Mesendoderm (in vitro differentiated cells): ENCODE results near the gene HOMER1.

Source experiments
- DNase-seq: peaks from one replicate; pipeline ENCODE4 v3.0.0; 2013
- H2AK5ac ChIP-seq: 2 replicates; pipeline ENCODE4 v1.6.1; 2013; ENCODE audit warnings: low read length, inconsistent platforms
- H2BK120ac ChIP-seq: 2 replicates; pipeline ENCODE4 v1.6.1; 2013; ENCODE audit warnings: low read depth, mild to moderate bottlenecking, low read length, moderate library complexity, mixed read lengths
- H2BK15ac ChIP-seq: replicated peaks from 2 replicates; pipeline ENCODE4 v1.6.1; 2013; ENCODE audit warnings: low read depth, mild to moderate bottlenecking, moderate library complexity
- H2BK5ac ChIP-seq: 2 replicates; pipeline ENCODE4 v1.6.1; 2013; ENCODE audit warnings: low read length, inconsistent platforms
- H3K18ac ChIP-seq: 2 replicates; pipeline ENCODE4 v1.6.1; 2013; ENCODE audit warnings: mild to moderate bottlenecking, low read length, mixed read lengths
- H3K23ac ChIP-seq: one replicate; pipeline ENCODE4 v1.6.1; 2013; ENCODE audit warnings: low read length
- H3K27ac ChIP-seq: 2 replicates; pipeline ENCODE4 v1.5.1; 2013; ENCODE audit warnings: low read depth, mild to moderate bottlenecking, inconsistent platforms, low read length, moderate library complexity
- H3K27me3 ChIP-seq: 2 replicates; pipeline ENCODE4 v1.6.1; 2013; ENCODE audit warnings: low read length, control low read depth, mild to moderate bottlenecking, inconsistent platforms; ENCODE audit not compliant: insufficient read depth, poor library complexity
- H3K36me3 ChIP-seq: 2 replicates; pipeline ENCODE4 v1.6.1; 2013; ENCODE audit warnings: low read length, inconsistent platforms; ENCODE audit not compliant: control insufficient read depth, insufficient read depth
- H3K4ac ChIP-seq: one replicate; pipeline ENCODE4 v1.6.1; 2013; ENCODE audit warnings: low read depth, mild to moderate bottlenecking, low read length, moderate library complexity
- H3K4me1 ChIP-seq: 2 replicates; pipeline ENCODE4 v1.6.1; 2013; ENCODE audit warnings: low read depth, low read length, inconsistent platforms; ENCODE audit not compliant: control insufficient read depth
- H3K4me2 ChIP-seq: 2 replicates; pipeline ENCODE4 v1.6.1; 2013; ENCODE audit warnings: low read length
- H3K4me3 ChIP-seq: 2 replicates; pipeline ENCODE4 v1.5.1; 2013; ENCODE audit warnings: mild to moderate bottlenecking, low read length
- H3K56ac ChIP-seq: one replicate; pipeline ENCODE4 v1.6.1; 2013; ENCODE audit warnings: low read length
- H3K79me1 ChIP-seq: 2 replicates; pipeline ENCODE4 v1.6.1; 2013; ENCODE audit warnings: low read length, inconsistent platforms
- H3K79me2 ChIP-seq: 2 replicates; pipeline ENCODE4 v1.6.1; 2013; ENCODE audit warnings: mild to moderate bottlenecking, low read length; ENCODE audit not compliant: control insufficient read depth, insufficient read depth
- H3K9ac ChIP-seq: 2 replicates; pipeline ENCODE4 v1.6.1; 2013; ENCODE audit warnings: low read length, inconsistent platforms
- H4K5ac ChIP-seq: one replicate; pipeline ENCODE4 v1.6.1; 2013; ENCODE audit warnings: low read length
- H4K8ac ChIP-seq: one replicate; pipeline ENCODE4 v1.6.1; 2013; ENCODE audit warnings: low read depth, mild to moderate bottlenecking, control low read depth, low read length, moderate library complexity
- WGBS: extraction: QIAGEN DNeasy Blood & Tissue Kit; methylation state at CpG from one replicate; pipeline ENCODE4 v1.1.7; 2013; ENCODE audit warnings: low lambda C conversion rate, missing lambda C conversion rate; ENCODE audit not compliant: insufficient coverage; ENCODE audit errors: extremely low coverage; 5-methylcytosine and 5-hydroxymethylcytosine counted together

HOMER1 gene

GRCh38 chr5:79486116-79486515 lies 27.8 kb downstream of the HOMER1 start:
- H2BK15ac ChIP-seq: no peak overlapping the region
- no peak overlapping the region for H3K4ac ChIP-seq
- H2BK120ac ChIP-seq: no peak overlapping the region
- H3K23ac ChIP-seq: no peak overlapping the region
- DNase-seq: no peak
- no peak overlapping the region for H3K4me2 ChIP-seq
- H3K27me3 ChIP-seq: no peaks in the 10 kb centered on the region
- H3K4me3 ChIP-seq: no peak overlapping the region
- H3K18ac ChIP-seq: no peak overlapping the region
- H2AK5ac ChIP-seq: no peak overlapping the region
- H2BK5ac ChIP-seq: no peak overlapping the region
- no CpG with 5 or more reads among the region's 2 CpGs for WGBS
- H3K79me1 ChIP-seq: peaks cover 18% of the 10 kb centered on the region
- no peak overlapping the region for H3K27ac ChIP-seq
- no peak overlapping the region for H4K5ac ChIP-seq
- H3K79me2 ChIP-seq: peaks cover 22% of the 10 kb centered on the region
- no peaks in the 10 kb centered on the region for H3K36me3 ChIP-seq
- H3K9ac ChIP-seq: no peak overlapping the region
- no peak overlapping the region for H3K56ac ChIP-seq
- H3K4me1 ChIP-seq: no peaks in the 10 kb centered on the region
- no peak overlapping the region for H4K8ac ChIP-seq

- H3K56ac ChIP-seq: no peak overlapping the region
- no peak overlapping the region for H3K27ac ChIP-seq
- H3K4me2 ChIP-seq: no peak overlapping the region
- H3K4ac ChIP-seq: no peak overlapping the region
- no peak overlapping the region for H3K9ac ChIP-seq
- no peak overlapping the region for H3K18ac ChIP-seq
- H3K4me1 ChIP-seq: no peaks in the 10 kb centered on the region
- no CpG with 5 or more reads among the region's 1 CpG for whole genome bisulfite sequencing
- H2BK5ac ChIP-seq: no peak overlapping the region
- H3K36me3 ChIP-seq: no peaks in the 10 kb centered on the region
- no peak overlapping the region for H2BK120ac ChIP-seq
- H3K79me2 ChIP-seq: peaks cover 23% of the 10 kb centered on the region
- no peak overlapping the region for H2BK15ac ChIP-seq
- H3K27me3 ChIP-seq: no peaks in the 10 kb centered on the region
- H4K8ac ChIP-seq: no peak overlapping the region
- H2AK5ac ChIP-seq: no peak overlapping the region
- no peak overlapping the region for H3K23ac ChIP-seq
- peaks cover 16% of the 10 kb centered on the region for H3K79me1 ChIP-seq
- H4K5ac ChIP-seq: no peak overlapping the region
- H3K4me3 ChIP-seq: no peak overlapping the region
- no peak for DNase-seq
Observed at GRCh38 chr5:79484731-79485130, 29.2 kb downstream of the HOMER1 start.

DNA sequence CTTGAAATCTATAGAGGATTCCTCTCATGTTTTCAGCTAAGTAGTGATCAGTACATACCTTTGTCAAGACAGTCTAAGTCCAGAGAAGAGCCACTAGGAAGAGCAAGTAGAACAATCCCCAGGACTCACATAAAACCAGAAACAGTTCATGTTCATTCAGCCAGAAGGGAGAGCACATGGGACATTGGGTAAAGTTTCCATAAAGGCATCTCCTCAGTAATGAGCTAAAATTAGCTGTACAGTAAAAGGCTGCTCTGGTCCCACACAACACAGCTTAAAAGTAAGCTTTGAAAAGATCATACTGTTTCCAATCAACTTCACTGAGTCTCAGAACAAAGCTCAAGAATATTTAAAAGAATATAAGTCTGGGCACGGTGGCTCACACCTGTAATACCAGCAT lies 32.4 kb downstream of the HOMER1 start:
- H3K36me3 ChIP-seq: no peaks in the 10 kb centered on the region
- no peak overlapping the region for H3K23ac ChIP-seq
- H3K4me1 ChIP-seq: no peaks in the 10 kb centered on the region
- H3K27ac ChIP-seq: no peak overlapping the region
- no peak overlapping the region for H4K5ac ChIP-seq
- peaks cover 13% of the 10 kb centered on the region for H3K79me1 ChIP-seq
- no peak overlapping the region for H2AK5ac ChIP-seq
- peaks cover 25% of the 10 kb centered on the region for H3K79me2 ChIP-seq
- no peak for DNase-seq
- no peak overlapping the region for H2BK5ac ChIP-seq
- H2BK120ac ChIP-seq: no peak overlapping the region
- H3K4me2 ChIP-seq: no peak overlapping the region
- no peak overlapping the region for H3K18ac ChIP-seq
- WGBS: no CpG with 5 or more reads among the region's 1 CpG
- no peak overlapping the region for H3K4me3 ChIP-seq
- no peaks in the 10 kb centered on the region for H3K27me3 ChIP-seq
- H3K9ac ChIP-seq: no peak overlapping the region
- H3K56ac ChIP-seq: no peak overlapping the region
- H2BK15ac ChIP-seq: no peak overlapping the region
- H3K4ac ChIP-seq: no peak overlapping the region
- H4K8ac ChIP-seq: no peak overlapping the region

- Histone ChIP-seq H2BK15ac (no peak overlapping the region), H3K4me3 (no peak overlapping the region), H3K9ac (no peak overlapping the region), H3K4ac (no peak overlapping the region), H3K4me1 (no peaks in the 10 kb centered on the region), H3K27me3 (no peaks in the 10 kb centered on the region), H3K18ac (no peak overlapping the region), H3K27ac (no peak overlapping the region), H3K36me3 (no peaks in the 10 kb centered on the region), H2BK5ac (no peak overlapping the region), H4K5ac (no peak overlapping the region), H2BK120ac (no peak overlapping the region), H2AK5ac (no peak overlapping the region), H3K4me2 (no peak overlapping the region), H3K23ac (no peak overlapping the region), H3K79me2 (peaks cover 29% of the 10 kb centered on the region), H3K79me1 (peaks cover 11% of the 10 kb centered on the region), H3K56ac (no peak overlapping the region), H4K8ac (no peak overlapping the region)
- no peak for DNase-seq
- WGBS: no CpG with 5 or more reads among the region's 3 CpGs
Observed at GRCh38 chr5:79480991-79481390, 32.9 kb downstream of the HOMER1 start.

- Histone ChIP-seq H3K27ac (no peak overlapping the region), H4K5ac (no peak overlapping the region), H3K9ac (no peak overlapping the region), H3K4ac (no peak overlapping the region), H3K23ac (no peak overlapping the region), H3K36me3 (no peaks in the 10 kb centered on the region), H3K18ac (no peak overlapping the region), H3K27me3 (no peaks in the 10 kb centered on the region), H3K79me2 (peaks cover 24% of the 10 kb centered on the region), H4K8ac (no peak overlapping the region), H2BK5ac (no peak overlapping the region), H3K4me3 (no peak overlapping the region), H3K4me2 (no peak overlapping the region), H3K79me1 (peaks cover 5% of the 10 kb centered on the region), H2BK120ac (no peak overlapping the region), H3K4me1 (peaks cover 3% of the 10 kb centered on the region), H3K56ac (no peak overlapping the region), H2AK5ac (no peak overlapping the region), H2BK15ac (no peak overlapping the region)
- DNase-seq: no peak
- no CpG with 5 or more reads among the region's 4 CpGs for WGBS
Observed at GRCh38 chr5:79475152-79475466, 38.8 kb downstream of the HOMER1 start.

GRCh38 chr5:79474367-79475151 lies 39.4 kb downstream of the HOMER1 start:
- Histone ChIP-seq H3K27ac (no peak overlapping the region), H2BK15ac (no peak overlapping the region), H3K79me2 (peaks cover 24% of the 10 kb centered on the region), H3K9ac (no peak overlapping the region), H3K36me3 (no peaks in the 10 kb centered on the region), H3K4me2 (no peak overlapping the region), H3K4ac (no peak overlapping the region), H3K27me3 (no peaks in the 10 kb centered on the region), H2BK120ac (no peak overlapping the region), H3K4me3 (no peak overlapping the region), H3K23ac (no peak overlapping the region), H4K8ac (no peak overlapping the region), H4K5ac (no peak overlapping the region), H3K4me1 (peaks cover 3% of the 10 kb centered on the region), H3K56ac (no peak overlapping the region), H3K18ac (no peak overlapping the region), H3K79me1 (peaks cover 5% of the 10 kb centered on the region), H2BK5ac (no peak overlapping the region), H2AK5ac (no peak overlapping the region)
- DNase-seq: no peak
